HepG2 (cell line): ENCODE results near the gene FRMD3. TPM values are rescaled to one million over a fixed set of nuclear protein-coding genes. Genes with fewer than 3 reads are reported as not detected.

Experiments
- ATAC-seq: fragments of 200-7000 bp; cut with Tn5 transposase; 3 replicates; pipeline ENCODE4 v1.9.1; 2020; ENCODE audit warnings: mild to moderate bottlenecking, moderate library complexity
- BruUV-seq: library from RNA; stranded (reverse); fragments of 400-500 nt; replicated peaks from 2 replicates; lab custom pipeline; 2021; lab: Mats Ljungman, UMichigan
- CTCF ChIA-PET: fragments of 300-600 bp; formaldehyde crosslinking; extraction: SDS; loops from one replicate; lab custom pipeline; 2021; ENCODE audit warnings: low total read pairs, inconsistent platforms, low intra/inter-chr PET ratio; lab: Yijun Ruan, JAX
- POLR2A ChIA-PET: fragments of 350-600 bp; sonication (Branson Sonifier 250); formaldehyde crosslinking; loops from one replicate; lab custom pipeline; 2020; ENCODE audit warnings: antibody characterized with exemption, inconsistent platforms; lab: Yijun Ruan, JAX
- DNase-seq: peaks from one replicate; pipeline ENCODE4 v3.0.0-alpha.2; 2015; ENCODE audit warnings: low spot score
- FAIRE-seq: peaks from 3 replicates; lab custom pipeline; 2011; peaks lifted over from hg19 to GRCh38; lab: Jason Lieb, UNC
- H2AFZ ChIP-seq: one replicate; pipeline ENCODE4 v1.6.1; 2011; ENCODE audit warnings: low read length, inconsistent platforms
- H3K27ac ChIP-seq: fragments of 300-600 bp; 3 replicates; pipeline ENCODE4 v1.8.0; 2011; ENCODE audit warnings: mixed run types, mild to moderate bottlenecking, mixed read lengths, low read length, inconsistent platforms; ENCODE audit not compliant: insufficient read depth; ENCODE audit errors: extremely low read length
- H3K27me3 ChIP-seq, 2 experiments: fragments of 200-600 bp in 1 of 2; 2 replicates in 1 of 2; 3 replicates in 1 of 2; pipeline versions ENCODE4 v1.6.0 to v1.8.0; 2011; ENCODE audit warnings: low read length in 2 of 2, mild to moderate bottlenecking in 2 of 2, moderate library complexity in 2 of 2, inconsistent platforms in 1 of 2; ENCODE audit not compliant: insufficient read depth in 2 of 2, control insufficient read depth in 1 of 2
- H3K36me3 ChIP-seq, 2 experiments: fragments of 200-600 bp in 1 of 2; replicated peaks in 1 of 2; 2 replicates in 1 of 2; 3 replicates in 1 of 2; pipeline versions ENCODE4 v1.5.1 to v1.8.0; 2011; ENCODE audit warnings: low read length in 2 of 2, inconsistent platforms in 1 of 2; ENCODE audit not compliant: insufficient read depth in 2 of 2, control insufficient read depth in 1 of 2
- H3K4me1 ChIP-seq: 2 replicates; pipeline ENCODE4 v1.5.1; 2012; ENCODE audit warnings: low read length, inconsistent platforms; ENCODE audit not compliant: insufficient read depth
- H3K4me2 ChIP-seq: 2 replicates; pipeline ENCODE4 v1.6.0; 2011; ENCODE audit warnings: low read depth, low read length, inconsistent platforms
- H3K4me3 ChIP-seq, 3 experiments: fragments of 200-600 bp in 1 of 3; sonication (generic), shearing (Covaris generic) in 1 of 3; replicated peaks in 1 of 3; 2 replicates each; pipeline ENCODE4 v1.5.1; 2011 to 2016; ENCODE audit warnings: low read length in 3 of 3, inconsistent platforms in 2 of 3, low read depth in 2 of 3, mild to moderate bottlenecking in 2 of 3, control low read depth in 1 of 3, mixed read lengths in 1 of 3; ENCODE audit not compliant: insufficient read depth in 1 of 3
- H3K79me2 ChIP-seq: one replicate; pipeline ENCODE4 v1.6.1; 2011; ENCODE audit warnings: low read length, inconsistent platforms; ENCODE audit not compliant: insufficient read depth
- H3K9ac ChIP-seq: 2 replicates; pipeline ENCODE4 v1.6.0; 2011; ENCODE audit warnings: mild to moderate bottlenecking, low read depth, low read length, inconsistent platforms; ENCODE audit not compliant: insufficient read depth
- H3K9me3 ChIP-seq: 2 replicates; pipeline ENCODE4 v1.5.1; 2012; ENCODE audit warnings: mild to moderate bottlenecking, low read length
- H4K20me1 ChIP-seq: 2 replicates; pipeline ENCODE4 v1.6.0; 2011; ENCODE audit warnings: inconsistent platforms, mild to moderate bottlenecking, low read length, moderate library complexity; ENCODE audit not compliant: insufficient read depth
- FOXA1 ChIP-seq, 2 experiments: fragments of 450-650 bp in 1 of 2; sonication (generic) in 1 of 2; formaldehyde crosslinking in 1 of 2; IDR thresholded peaks; 2 replicates each; pipeline versions ENCODE4 v1.4.0 to v1.6.1; 2016 to 2020; ENCODE audit warnings: missing genetic modification reagents in 1 of 2
- GTF2F1 ChIP-seq: fragments of 150-350 bp; IDR thresholded peaks from 2 replicates; pipeline ENCODE4 v1.6.1; 2014; ENCODE audit warnings: low read length
- HHEX ChIP-seq: IDR thresholded peaks from 2 replicates; pipeline ENCODE4 v1.6.1; 2016; ENCODE audit warnings: control low read depth
- KLF11 ChIP-seq: IDR thresholded peaks from 2 replicates; pipeline ENCODE4 v1.6.1; 2016; ENCODE audit warnings: missing compliant biosample characterization
- KLF9 ChIP-seq: IDR thresholded peaks from 2 replicates; pipeline ENCODE4 v1.6.1; 2016; ENCODE audit warnings: low read depth
- NFYC ChIP-seq: IDR thresholded peaks from 2 replicates; pipeline ENCODE4 v1.6.1; 2016; ENCODE audit warnings: missing genetic modification reagents, missing compliant biosample characterization
- SP2 ChIP-seq: sonication (generic); formaldehyde crosslinking; IDR thresholded peaks from 2 replicates; pipeline ENCODE4 v1.5.1; 2020; ENCODE audit warnings: mild to moderate bottlenecking, missing genetic modification reagents
- ZNF224 ChIP-seq: sonication (generic); formaldehyde crosslinking; IDR thresholded peaks from 2 replicates; pipeline ENCODE4 v1.5.0; 2020; ENCODE audit warnings: mild to moderate bottlenecking, missing genetic modification reagents
- WGBS: methylation state at CpG from one replicate; pipeline ENCODE4 v1.1.6; 2017; ENCODE audit warnings: low lambda C conversion rate; 5-methylcytosine and 5-hydroxymethylcytosine counted together
- in situ Hi-C: cut with HindIII; loops from 2 replicates; pipeline ENCODE4 v1.10.0; 2017; ENCODE audit warnings: low pct_unique_long_range_greater_than_20kb; ENCODE audit not compliant: extremely low pct_ligation_motif_present
- intact Hi-C: fragments of 100-400 bp; cut with micrococcal nuclease; formaldehyde crosslinking; loops from one replicate; pipeline ENCODE4 v1.10.0; 2022; ENCODE audit not compliant: unreplicated experiment
- polyA plus RNA-seq, 8 experiments: library from polyadenylated mRNA; depleted of rRNA in 3 of 8; stranded (reverse) in 7 of 8; unstranded in 1 of 8; fragments of >200 nt; fragmentation: Illumina TruSeq in 4 of 8; extraction: Trizol in 4 of 8; gene quantifications; 2 replicates each; pipeline versions ENCODE4 v1.2.1 to v1.2.3, GENCODE V29; 2011 to 2016; ENCODE audit warnings: low read depth in 4 of 8, missing spikeins in 1 of 8, mixed read lengths in 1 of 8; ENCODE audit not compliant: insufficient read depth in 1 of 8
- total RNA-seq, 5 experiments: library from RNA; depleted of rRNA; stranded (reverse); fragments of >200 nt; fragmentation: Illumina TruSeq; extraction: Trizol; gene quantifications; 2 replicates each; pipeline ENCODE4 v1.2.3, GENCODE V29; 2016; ENCODE audit warnings: low read depth in 1 of 5
- TF ChIP-seq, protein P1 (sequence below): sonication (generic); formaldehyde crosslinking; IDR thresholded peaks from 2 replicates; pipeline ENCODE4 v1.5.0; 2020; ENCODE audit warnings: mild to moderate bottlenecking, missing genetic modification reagents, borderline replicate concordance
- TF ChIP-seq, protein P2 (sequence below): sonication (generic); formaldehyde crosslinking; IDR thresholded peaks from 2 replicates; pipeline ENCODE4 v1.5.0; 2020; ENCODE audit warnings: missing genetic modification reagents
- TF ChIP-seq, protein P3 (sequence below): sonication (generic); formaldehyde crosslinking; IDR thresholded peaks from 2 replicates; pipeline ENCODE4 v1.5.0; 2020; ENCODE audit warnings: missing genetic modification reagents
- TF ChIP-seq, protein P4 (sequence below): sonication (generic); formaldehyde crosslinking; IDR thresholded peaks from 2 replicates; pipeline ENCODE4 v1.4.0; 2020; ENCODE audit warnings: missing genetic modification reagents, borderline replicate concordance
- TF ChIP-seq, protein P5 (sequence below): sonication (generic); formaldehyde crosslinking; IDR thresholded peaks from 2 replicates; pipeline ENCODE4 v1.8.0; 2022; ENCODE audit warnings: mild to moderate bottlenecking, missing genetic modification reagents
- TF ChIP-seq, protein P6 (sequence below): sonication (generic); formaldehyde crosslinking; IDR thresholded peaks from 2 replicates; pipeline ENCODE4 v1.5.1; 2020; ENCODE audit warnings: missing genetic modification reagents, mild to moderate bottlenecking, borderline replicate concordance

Gene FRMD3
- total and polyA plus RNA-seq, 2 of the 13 experiments (the other 11 are each of a cell fraction or from before 2014, with no cell fraction given): 3.2 to 7.7 TPM

DNA sequence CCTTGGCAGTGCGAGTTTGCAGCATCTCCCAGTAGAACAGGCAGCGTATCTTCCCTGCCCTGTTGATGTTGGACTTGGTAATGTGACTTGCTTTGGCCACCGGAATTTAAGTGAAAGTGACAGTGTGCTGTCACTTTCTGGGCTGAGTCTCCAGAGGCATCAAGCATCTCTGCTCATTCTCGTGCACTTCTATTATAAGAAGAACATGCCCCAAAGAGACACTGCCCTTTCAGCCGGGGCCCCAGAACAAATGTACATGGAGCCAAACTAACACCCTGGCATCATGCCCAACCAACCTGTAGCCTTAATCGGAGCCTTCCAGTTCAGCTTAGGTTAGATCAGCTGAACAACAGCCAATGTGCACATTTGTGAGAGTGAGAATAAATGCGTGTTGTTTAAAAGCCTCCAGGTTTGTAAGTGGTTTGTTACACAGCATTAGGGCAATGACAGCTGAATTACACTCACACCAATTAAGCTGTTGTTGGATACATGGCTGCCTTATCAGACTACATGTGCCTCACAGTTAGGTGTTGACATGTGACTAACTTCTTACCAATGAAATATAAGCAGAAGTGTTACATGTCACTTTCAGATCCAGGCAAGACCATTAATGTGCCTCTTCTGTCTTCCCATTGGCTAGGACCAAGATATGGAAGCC is 22.1 kb upstream of the FRMD3 start:
- FAIRE-seq (no peak), DNase-seq (no peak), ATAC-seq (no peak)
- Histone ChIP-seq H3K79me2 (no peaks in the 10 kb centered on the region), H3K27ac (no peak overlapping the region), H4K20me1 (no peaks in the 10 kb centered on the region), H3K4me1 (no peaks in the 10 kb centered on the region), H3K9ac (no peak overlapping the region), H3K36me3 (no peaks in the 10 kb centered on the region), H3K4me2 (no peak overlapping the region), H2AFZ (no peak overlapping the region), H3K9me3 (no peaks in the 10 kb centered on the region), H3K4me3 (no peak overlapping the region), H3K27me3 (no peaks in the 10 kb centered on the region)
- CTCF ChIA-PET: no interaction called here
- 80% methylated on average over 7 of the region's 7 CpGs for WGBS
- BruUV-seq: no TSS peak
- intact Hi-C loops (no loop called here), in situ Hi-C loops (no loop called here)
- POLR2A ChIA-PET: no interaction called here
- TF ChIP-seq, protein P1, sequence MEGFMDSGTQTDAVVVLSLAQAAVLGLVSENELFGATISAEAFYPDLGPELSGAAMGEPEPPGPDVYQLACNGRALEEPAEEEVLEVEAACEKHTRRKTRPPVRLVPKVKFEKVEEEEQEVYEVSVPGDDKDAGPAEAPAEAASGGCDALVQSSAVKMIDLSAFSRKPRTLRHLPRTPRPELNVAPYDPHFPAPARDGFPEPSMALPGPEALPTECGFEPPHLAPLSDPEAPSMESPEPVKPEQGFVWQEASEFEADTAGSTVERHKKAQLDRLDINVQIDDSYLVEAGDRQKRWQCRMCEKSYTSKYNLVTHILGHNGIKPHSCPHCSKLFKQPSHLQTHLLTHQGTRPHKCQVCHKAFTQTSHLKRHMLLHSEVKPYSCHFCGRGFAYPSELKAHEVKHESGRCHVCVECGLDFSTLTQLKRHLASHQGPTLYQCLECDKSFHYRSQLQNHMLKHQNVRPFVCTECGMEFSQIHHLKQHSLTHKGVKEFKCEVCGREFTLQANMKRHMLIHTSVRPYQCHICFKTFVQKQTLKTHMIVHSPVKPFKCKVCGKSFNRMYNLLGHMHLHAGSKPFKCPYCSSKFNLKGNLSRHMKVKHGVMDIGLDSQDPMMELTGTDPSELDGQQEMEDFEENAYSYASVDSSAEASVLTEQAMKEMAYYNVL (CRISPR knock-in tag): no peak
- TF ChIP-seq, protein P2, sequence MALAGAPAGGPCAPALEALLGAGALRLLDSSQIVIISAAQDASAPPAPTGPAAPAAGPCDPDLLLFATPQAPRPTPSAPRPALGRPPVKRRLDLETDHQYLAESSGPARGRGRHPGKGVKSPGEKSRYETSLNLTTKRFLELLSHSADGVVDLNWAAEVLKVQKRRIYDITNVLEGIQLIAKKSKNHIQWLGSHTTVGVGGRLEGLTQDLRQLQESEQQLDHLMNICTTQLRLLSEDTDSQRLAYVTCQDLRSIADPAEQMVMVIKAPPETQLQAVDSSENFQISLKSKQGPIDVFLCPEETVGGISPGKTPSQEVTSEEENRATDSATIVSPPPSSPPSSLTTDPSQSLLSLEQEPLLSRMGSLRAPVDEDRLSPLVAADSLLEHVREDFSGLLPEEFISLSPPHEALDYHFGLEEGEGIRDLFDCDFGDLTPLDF (CRISPR knock-in tag): no peak
- TF ChIP-seq HHEX (CRISPR knock-in tag) (no peak), FOXA1 (IDR thresholded peaks at IDR 0.05) (no peak), FOXA1 (CRISPR knock-in tag; IDR thresholded peaks at IDR 0.05) (no peak), GTF2F1 (no peak), KLF11 (no peak), KLF9 (CRISPR knock-in tag) (no peak), ZNF224 (no peak), SP2 (no peak), NFYC (CRISPR knock-in tag) (no peak)
- TF ChIP-seq, protein P3, sequence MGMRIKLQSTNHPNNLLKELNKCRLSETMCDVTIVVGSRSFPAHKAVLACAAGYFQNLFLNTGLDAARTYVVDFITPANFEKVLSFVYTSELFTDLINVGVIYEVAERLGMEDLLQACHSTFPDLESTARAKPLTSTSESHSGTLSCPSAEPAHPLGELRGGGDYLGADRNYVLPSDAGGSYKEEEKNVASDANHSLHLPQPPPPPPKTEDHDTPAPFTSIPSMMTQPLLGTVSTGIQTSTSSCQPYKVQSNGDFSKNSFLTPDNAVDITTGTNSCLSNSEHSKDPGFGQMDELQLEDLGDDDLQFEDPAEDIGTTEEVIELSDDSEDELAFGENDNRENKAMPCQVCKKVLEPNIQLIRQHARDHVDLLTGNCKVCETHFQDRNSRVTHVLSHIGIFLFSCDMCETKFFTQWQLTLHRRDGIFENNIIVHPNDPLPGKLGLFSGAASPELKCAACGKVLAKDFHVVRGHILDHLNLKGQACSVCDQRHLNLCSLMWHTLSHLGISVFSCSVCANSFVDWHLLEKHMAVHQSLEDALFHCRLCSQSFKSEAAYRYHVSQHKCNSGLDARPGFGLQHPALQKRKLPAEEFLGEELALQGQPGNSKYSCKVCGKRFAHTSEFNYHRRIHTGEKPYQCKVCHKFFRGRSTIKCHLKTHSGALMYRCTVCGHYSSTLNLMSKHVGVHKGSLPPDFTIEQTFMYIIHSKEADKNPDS: no peak
- TF ChIP-seq, protein P4, sequence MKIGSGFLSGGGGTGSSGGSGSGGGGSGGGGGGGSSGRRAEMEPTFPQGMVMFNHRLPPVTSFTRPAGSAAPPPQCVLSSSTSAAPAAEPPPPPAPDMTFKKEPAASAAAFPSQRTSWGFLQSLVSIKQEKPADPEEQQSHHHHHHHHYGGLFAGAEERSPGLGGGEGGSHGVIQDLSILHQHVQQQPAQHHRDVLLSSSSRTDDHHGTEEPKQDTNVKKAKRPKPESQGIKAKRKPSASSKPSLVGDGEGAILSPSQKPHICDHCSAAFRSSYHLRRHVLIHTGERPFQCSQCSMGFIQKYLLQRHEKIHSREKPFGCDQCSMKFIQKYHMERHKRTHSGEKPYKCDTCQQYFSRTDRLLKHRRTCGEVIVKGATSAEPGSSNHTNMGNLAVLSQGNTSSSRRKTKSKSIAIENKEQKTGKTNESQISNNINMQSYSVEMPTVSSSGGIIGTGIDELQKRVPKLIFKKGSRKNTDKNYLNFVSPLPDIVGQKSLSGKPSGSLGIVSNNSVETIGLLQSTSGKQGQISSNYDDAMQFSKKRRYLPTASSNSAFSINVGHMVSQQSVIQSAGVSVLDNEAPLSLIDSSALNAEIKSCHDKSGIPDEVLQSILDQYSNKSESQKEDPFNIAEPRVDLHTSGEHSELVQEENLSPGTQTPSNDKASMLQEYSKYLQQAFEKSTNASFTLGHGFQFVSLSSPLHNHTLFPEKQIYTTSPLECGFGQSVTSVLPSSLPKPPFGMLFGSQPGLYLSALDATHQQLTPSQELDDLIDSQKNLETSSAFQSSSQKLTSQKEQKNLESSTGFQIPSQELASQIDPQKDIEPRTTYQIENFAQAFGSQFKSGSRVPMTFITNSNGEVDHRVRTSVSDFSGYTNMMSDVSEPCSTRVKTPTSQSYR: no peak
- TF ChIP-seq, protein P5, sequence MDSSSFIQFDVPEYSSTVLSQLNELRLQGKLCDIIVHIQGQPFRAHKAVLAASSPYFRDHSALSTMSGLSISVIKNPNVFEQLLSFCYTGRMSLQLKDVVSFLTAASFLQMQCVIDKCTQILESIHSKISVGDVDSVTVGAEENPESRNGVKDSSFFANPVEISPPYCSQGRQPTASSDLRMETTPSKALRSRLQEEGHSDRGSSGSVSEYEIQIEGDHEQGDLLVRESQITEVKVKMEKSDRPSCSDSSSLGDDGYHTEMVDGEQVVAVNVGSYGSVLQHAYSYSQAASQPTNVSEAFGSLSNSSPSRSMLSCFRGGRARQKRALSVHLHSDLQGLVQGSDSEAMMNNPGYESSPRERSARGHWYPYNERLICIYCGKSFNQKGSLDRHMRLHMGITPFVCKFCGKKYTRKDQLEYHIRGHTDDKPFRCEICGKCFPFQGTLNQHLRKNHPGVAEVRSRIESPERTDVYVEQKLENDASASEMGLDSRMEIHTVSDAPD (CRISPR knock-in tag): no peak
- TF ChIP-seq, protein P6, sequence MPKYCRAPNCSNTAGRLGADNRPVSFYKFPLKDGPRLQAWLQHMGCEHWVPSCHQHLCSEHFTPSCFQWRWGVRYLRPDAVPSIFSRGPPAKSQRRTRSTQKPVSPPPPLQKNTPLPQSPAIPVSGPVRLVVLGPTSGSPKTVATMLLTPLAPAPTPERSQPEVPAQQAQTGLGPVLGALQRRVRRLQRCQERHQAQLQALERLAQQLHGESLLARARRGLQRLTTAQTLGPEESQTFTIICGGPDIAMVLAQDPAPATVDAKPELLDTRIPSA: no peak
